ENCODE data around the gene SPTBN1.

Gene SPTBN1

GRCh38 chr2:54503828-54504227, 47.7 kb downstream of the SPTBN1 start:
- ATAC-seq: no peak
- TF ChIP-seq TOX (CRISPR knock-in tag; IDR thresholded peaks at IDR 0.05; ENCODE audit: borderline replicate concordance): no peak
- TF ChIP-seq PPARA (CRISPR knock-in tag; IDR thresholded peaks at IDR 0.05; ENCODE audit: borderline replicate concordance): no peak
- no peak for TF ChIP-seq CSDC2 (CRISPR knock-in tag; IDR thresholded peaks at IDR 0.05)
- no peak for TF ChIP-seq ISL1 (CRISPR knock-in tag; IDR thresholded peaks at IDR 0.05)
- no peak for TF ChIP-seq GLIS3 (CRISPR knock-in tag; IDR thresholded peaks at IDR 0.05)
- no peak for TF ChIP-seq CSRNP3 (CRISPR knock-in tag; IDR thresholded peaks at IDR 0.05)
- no peak for TF ChIP-seq ESRRG (CRISPR knock-in tag; IDR thresholded peaks at IDR 0.05)
- no peak for TF ChIP-seq ZNF70 (CRISPR knock-in tag; IDR thresholded peaks at IDR 0.05)
- TF ChIP-seq TSHZ2 (CRISPR knock-in tag; IDR thresholded peaks at IDR 0.05): no peak
- TF ChIP-seq CREB5 (CRISPR knock-in tag; IDR thresholded peaks at IDR 0.05; ENCODE audit: low read depth): no peak
- TF ChIP-seq BACH2 (CRISPR knock-in tag; IDR thresholded peaks at IDR 0.05; ENCODE audit: borderline replicate concordance): no peak
- TF ChIP-seq OSR1 (CRISPR knock-in tag; IDR thresholded peaks at IDR 0.05): no peak
- no peak for TF ChIP-seq RARB (CRISPR knock-in tag; IDR thresholded peaks at IDR 0.05)
- TF ChIP-seq PATZ1 (CRISPR knock-in tag; IDR thresholded peaks at IDR 0.05; ENCODE audit: borderline replicate concordance): no peak
- no peak for TF ChIP-seq ZFP30 (CRISPR knock-in tag; IDR thresholded peaks at IDR 0.05)
- TF ChIP-seq ZFP3 (CRISPR knock-in tag; IDR thresholded peaks at IDR 0.05): no peak
- TF ChIP-seq ARNTL (CRISPR knock-in tag; IDR thresholded peaks at IDR 0.05; ENCODE audit: borderline replicate concordance, low read depth): no peak
- no peak for TF ChIP-seq SNAI2 (CRISPR knock-in tag; IDR thresholded peaks at IDR 0.05)

DNA sequence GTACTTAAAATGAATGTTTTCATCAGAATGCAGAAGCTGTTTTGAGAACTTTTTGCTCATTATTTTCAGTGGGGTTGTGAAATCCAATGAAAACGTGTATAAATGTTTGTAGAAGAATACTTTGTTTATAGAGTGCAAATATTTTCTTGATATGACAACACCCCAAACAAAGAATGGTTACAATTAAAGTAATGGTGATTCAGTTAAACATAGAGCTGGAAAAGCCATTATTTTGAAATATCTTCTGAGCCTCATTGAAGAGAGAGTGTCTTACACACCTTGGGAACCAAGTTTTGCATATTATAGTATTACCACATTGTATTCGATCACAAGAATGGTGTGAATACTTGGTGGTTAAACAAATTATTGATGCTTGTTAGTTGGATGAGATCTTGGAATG, 48.7 kb downstream of the SPTBN1 start:
- ATAC-seq: no peak
- TF ChIP-seq CSDC2 (CRISPR knock-in tag; IDR thresholded peaks at IDR 0.05) (no peak), OSR1 (CRISPR knock-in tag; IDR thresholded peaks at IDR 0.05) (no peak), ZNF8 (CRISPR knock-in tag; IDR thresholded peaks at IDR 0.05) (no peak), ZC3H10 (CRISPR knock-in tag; IDR thresholded peaks at IDR 0.05) (no peak), ZFP30 (CRISPR knock-in tag; IDR thresholded peaks at IDR 0.05) (no peak), PATZ1 (CRISPR knock-in tag; IDR thresholded peaks at IDR 0.05; ENCODE audit: borderline replicate concordance) (no peak), RARB (CRISPR knock-in tag; IDR thresholded peaks at IDR 0.05) (no peak), TCF4 (CRISPR knock-in tag; IDR thresholded peaks at IDR 0.05; ENCODE audit: borderline replicate concordance) (no peak), TSHZ2 (CRISPR knock-in tag; IDR thresholded peaks at IDR 0.05) (no peak), CSRNP3 (CRISPR knock-in tag; IDR thresholded peaks at IDR 0.05) (no peak), SNAI2 (CRISPR knock-in tag; IDR thresholded peaks at IDR 0.05) (no peak), PPARA (CRISPR knock-in tag; IDR thresholded peaks at IDR 0.05; ENCODE audit: borderline replicate concordance) (no peak), TOX (CRISPR knock-in tag; IDR thresholded peaks at IDR 0.05; ENCODE audit: borderline replicate concordance) (no peak), CREB5 (CRISPR knock-in tag; IDR thresholded peaks at IDR 0.05; ENCODE audit: low read depth) (no peak), ZNF565 (CRISPR knock-in tag; conservative IDR thresholded peaks at IDR 0.05; ENCODE audit: low read depth) (no peak), BACH2 (CRISPR knock-in tag; IDR thresholded peaks at IDR 0.05; ENCODE audit: borderline replicate concordance) (no peak)
